ENCODE measurements around the gene SLC25A39. TPM values are rescaled to one million over a fixed set of nuclear protein-coding genes. Genes with fewer than 3 reads are reported as not detected.

SLC25A39 gene
- total and polyA plus RNA-seq, 2 of the 13 experiments (the other 11 are each of a cell fraction or from before 2014, with no cell fraction given) = 144 to 151 TPM

DNA sequence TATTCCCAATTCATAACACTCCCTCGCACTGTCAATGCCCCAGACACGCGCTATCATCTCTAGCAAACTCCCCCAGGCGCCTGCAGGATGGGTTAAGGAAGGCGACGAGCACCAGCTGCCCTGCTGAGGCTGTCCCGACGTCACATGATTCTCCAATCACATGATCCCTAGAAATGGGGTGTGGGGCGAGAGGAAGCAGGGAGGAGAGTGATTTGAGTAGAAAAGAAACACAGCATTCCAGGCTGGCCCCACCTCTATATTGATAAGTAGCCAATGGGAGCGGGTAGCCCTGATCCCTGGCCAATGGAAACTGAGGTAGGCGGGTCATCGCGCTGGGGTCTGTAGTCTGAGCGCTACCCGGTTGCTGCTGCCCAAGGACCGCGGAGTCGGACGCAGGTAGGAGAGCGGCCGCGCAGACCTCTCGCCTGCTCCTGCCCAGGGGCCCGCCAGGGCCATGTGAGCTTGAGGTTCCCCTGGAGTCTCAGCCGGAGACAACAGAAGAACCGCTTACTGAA, 20.4 kb upstream of the SLC25A39 start, which contains the start of gene GRN (continued):
- TF ChIP-seq, protein P1, sequence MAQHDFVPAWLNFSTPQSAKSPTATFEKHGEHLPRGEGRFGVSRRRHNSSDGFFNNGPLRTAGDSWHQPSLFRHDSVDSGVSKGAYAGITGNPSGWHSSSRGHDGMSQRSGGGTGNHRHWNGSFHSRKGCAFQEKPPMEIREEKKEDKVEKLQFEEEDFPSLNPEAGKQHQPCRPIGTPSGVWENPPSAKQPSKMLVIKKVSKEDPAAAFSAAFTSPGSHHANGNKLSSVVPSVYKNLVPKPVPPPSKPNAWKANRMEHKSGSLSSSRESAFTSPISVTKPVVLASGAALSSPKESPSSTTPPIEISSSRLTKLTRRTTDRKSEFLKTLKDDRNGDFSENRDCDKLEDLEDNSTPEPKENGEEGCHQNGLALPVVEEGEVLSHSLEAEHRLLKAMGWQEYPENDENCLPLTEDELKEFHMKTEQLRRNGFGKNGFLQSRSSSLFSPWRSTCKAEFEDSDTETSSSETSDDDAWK (CRISPR knock-in tag; IDR thresholded peaks at IDR 0.05) = no peak
- no peak for TF ChIP-seq TCF12 (IDR thresholded peaks at IDR 0.05)
- TF ChIP-seq TCF12 (CRISPR knock-in tag; IDR thresholded peaks at IDR 0.05) = 0 out of 2 replicates have a peak, but pooled peaks have one; percentile 77
- no peak for TF ChIP-seq ZNF562 (CRISPR knock-in tag; IDR thresholded peaks at IDR 0.05; ENCODE audit: borderline replicate concordance)
- TF ChIP-seq FOXM1 (CRISPR knock-in tag; IDR thresholded peaks at IDR 0.05) = no peak
- TF ChIP-seq KDM3A (CRISPR knock-in tag; IDR thresholded peaks at IDR 0.05; ENCODE audit: low read depth) = peak; percentile 74; the same call in 1 of the 2 replicates
- no peak for TF ChIP-seq CENPX (CRISPR knock-in tag; IDR thresholded peaks at IDR 0.05)
- TF ChIP-seq, protein P2, sequence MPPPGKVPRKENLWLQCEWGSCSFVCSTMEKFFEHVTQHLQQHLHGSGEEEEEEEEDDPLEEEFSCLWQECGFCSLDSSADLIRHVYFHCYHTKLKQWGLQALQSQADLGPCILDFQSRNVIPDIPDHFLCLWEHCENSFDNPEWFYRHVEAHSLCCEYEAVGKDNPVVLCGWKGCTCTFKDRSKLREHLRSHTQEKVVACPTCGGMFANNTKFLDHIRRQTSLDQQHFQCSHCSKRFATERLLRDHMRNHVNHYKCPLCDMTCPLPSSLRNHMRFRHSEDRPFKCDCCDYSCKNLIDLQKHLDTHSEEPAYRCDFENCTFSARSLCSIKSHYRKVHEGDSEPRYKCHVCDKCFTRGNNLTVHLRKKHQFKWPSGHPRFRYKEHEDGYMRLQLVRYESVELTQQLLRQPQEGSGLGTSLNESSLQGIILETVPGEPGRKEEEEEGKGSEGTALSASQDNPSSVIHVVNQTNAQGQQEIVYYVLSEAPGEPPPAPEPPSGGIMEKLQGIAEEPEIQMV (CRISPR knock-in tag; IDR thresholded peaks at IDR 0.05; ENCODE audit: low read depth) = no peak
- TF ChIP-seq ZNF234 (CRISPR knock-in tag; conservative IDR thresholded peaks at IDR 0.05) = no peak
- TF ChIP-seq, protein P3, sequence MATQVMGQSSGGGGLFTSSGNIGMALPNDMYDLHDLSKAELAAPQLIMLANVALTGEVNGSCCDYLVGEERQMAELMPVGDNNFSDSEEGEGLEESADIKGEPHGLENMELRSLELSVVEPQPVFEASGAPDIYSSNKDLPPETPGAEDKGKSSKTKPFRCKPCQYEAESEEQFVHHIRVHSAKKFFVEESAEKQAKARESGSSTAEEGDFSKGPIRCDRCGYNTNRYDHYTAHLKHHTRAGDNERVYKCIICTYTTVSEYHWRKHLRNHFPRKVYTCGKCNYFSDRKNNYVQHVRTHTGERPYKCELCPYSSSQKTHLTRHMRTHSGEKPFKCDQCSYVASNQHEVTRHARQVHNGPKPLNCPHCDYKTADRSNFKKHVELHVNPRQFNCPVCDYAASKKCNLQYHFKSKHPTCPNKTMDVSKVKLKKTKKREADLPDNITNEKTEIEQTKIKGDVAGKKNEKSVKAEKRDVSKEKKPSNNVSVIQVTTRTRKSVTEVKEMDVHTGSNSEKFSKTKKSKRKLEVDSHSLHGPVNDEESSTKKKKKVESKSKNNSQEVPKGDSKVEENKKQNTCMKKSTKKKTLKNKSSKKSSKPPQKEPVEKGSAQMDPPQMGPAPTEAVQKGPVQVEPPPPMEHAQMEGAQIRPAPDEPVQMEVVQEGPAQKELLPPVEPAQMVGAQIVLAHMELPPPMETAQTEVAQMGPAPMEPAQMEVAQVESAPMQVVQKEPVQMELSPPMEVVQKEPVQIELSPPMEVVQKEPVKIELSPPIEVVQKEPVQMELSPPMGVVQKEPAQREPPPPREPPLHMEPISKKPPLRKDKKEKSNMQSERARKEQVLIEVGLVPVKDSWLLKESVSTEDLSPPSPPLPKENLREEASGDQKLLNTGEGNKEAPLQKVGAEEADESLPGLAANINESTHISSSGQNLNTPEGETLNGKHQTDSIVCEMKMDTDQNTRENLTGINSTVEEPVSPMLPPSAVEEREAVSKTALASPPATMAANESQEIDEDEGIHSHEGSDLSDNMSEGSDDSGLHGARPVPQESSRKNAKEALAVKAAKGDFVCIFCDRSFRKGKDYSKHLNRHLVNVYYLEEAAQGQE (IDR thresholded peaks at IDR 0.05; ENCODE audit: borderline replicate concordance in 1 of 2, low read depth in 1 of 2, low read length in 2 of 2) = peak in 1 of 2 experiments; percentile 26; a peak in 1 of 4 replicates
- TF ChIP-seq, protein P4, sequence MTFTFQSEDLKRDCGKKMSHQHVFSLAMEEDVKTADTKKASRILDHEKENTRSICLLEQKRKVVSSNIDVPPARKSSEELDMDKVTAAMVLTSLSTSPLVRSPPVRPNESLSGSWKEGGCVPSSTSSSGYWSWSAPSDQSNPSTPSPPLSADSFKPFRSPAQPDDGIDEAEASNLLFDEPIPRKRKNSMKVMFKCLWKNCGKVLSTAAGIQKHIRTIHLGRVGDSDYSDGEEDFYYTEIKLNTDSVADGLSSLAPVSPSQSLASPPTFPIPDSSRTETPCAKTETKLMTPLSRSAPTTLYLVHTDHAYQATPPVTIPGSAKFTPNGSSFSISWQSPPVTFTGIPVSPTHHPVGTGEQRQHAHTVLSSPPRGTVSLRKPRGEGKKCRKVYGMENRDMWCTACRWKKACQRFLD (CRISPR knock-in tag; IDR thresholded peaks at IDR 0.05; ENCODE audit: borderline replicate concordance) = peak; percentile 66; the same call in 1 of the 2 replicates
- no peak for TF ChIP-seq ADNP (CRISPR knock-in tag; IDR thresholded peaks at IDR 0.05)
- TF ChIP-seq RORA (CRISPR knock-in tag; IDR thresholded peaks at IDR 0.05) = no peak
- TF ChIP-seq, protein P5, sequence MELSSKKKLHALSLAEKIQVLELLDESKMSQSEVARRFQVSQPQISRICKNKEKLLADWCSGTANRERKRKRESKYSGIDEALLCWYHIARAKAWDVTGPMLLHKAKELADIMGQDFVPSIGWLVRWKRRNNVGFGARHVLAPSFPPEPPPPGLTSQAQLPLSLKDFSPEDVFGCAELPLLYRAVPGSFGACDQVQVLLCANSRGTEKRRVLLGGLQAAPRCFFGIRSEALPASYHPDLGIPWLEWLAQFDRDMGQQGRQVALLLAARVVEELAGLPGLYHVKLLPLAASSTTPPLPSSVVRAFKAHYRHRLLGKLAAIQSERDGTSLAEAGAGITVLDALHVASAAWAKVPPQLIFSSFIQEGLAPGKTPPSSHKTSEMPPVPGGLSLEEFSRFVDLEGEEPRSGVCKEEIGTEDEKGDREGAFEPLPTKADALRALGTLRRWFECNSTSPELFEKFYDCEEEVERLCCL (CRISPR knock-in tag; IDR thresholded peaks at IDR 0.05; ENCODE audit: borderline replicate concordance) = no peak
- TF ChIP-seq ZNF335 (CRISPR knock-in tag; IDR thresholded peaks at IDR 0.05) = peak; percentile 88
- TF ChIP-seq REL (CRISPR knock-in tag; conservative IDR thresholded peaks at IDR 0.05) = no peak
- TF ChIP-seq, protein P6, sequence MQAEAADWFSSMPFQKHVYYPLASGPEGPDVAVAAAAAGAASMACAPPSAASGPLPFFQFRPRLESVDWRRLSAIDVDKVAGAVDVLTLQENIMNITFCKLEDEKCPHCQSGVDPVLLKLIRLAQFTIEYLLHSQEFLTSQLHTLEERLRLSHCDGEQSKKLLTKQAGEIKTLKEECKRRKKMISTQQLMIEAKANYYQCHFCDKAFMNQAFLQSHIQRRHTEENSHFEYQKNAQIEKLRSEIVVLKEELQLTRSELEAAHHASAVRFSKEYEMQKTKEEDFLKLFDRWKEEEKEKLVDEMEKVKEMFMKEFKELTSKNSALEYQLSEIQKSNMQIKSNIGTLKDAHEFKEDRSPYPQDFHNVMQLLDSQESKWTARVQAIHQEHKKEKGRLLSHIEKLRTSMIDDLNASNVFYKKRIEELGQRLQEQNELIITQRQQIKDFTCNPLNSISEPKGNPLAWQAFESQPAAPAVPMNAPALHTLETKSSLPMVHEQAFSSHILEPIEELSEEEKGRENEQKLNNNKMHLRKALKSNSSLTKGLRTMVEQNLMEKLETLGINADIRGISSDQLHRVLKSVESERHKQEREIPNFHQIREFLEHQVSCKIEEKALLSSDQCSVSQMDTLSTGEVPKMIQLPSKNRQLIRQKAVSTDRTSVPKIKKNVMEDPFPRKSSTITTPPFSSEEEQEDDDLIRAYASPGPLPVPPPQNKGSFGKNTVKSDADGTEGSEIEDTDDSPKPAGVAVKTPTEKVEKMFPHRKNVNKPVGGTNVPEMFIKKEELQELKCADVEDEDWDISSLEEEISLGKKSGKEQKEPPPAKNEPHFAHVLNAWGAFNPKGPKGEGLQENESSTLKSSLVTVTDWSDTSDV (CRISPR knock-in tag; IDR thresholded peaks at IDR 0.05) = no peak
- peak; percentile 89 for TF ChIP-seq THAP11 (CRISPR knock-in tag; IDR thresholded peaks at IDR 0.05)
